ENCODE results near the gene RANBP17.
"Not testable (repeated sequence)": the region's sequence is repeated elsewhere in the genome, so short reads cannot be mapped to it uniquely, and the experiment has no call there.

RANBP17 gene

GRCh38 chr5:171149772-171150171 is 288.0 kb downstream of the RANBP17 start:
- H3K9me3 ChIP-seq (ENCODE audit: control insufficient read depth, insufficient read depth, low read length) = no peaks in the 10 kb centered on the region
- no peaks in the 10 kb centered on the region for H3K36me3 ChIP-seq (ENCODE audit: insufficient read depth, low read length)
- peaks cover 9% of the 10 kb centered on the region; the same call in 1 of the 2 replicates for H3K4me1 ChIP-seq (ENCODE audit: insufficient read depth, low read length)
- H3K9ac ChIP-seq (ENCODE audit: low read depth, low read length) = no peak overlapping the region

GRCh38 chr5:171152382-171152781 is 290.6 kb downstream of the RANBP17 start:
- Histone ChIP-seq H3K36me3 (ENCODE audit: insufficient read depth, low read length) (no peaks in the 10 kb centered on the region), H3K4me1 (ENCODE audit: insufficient read depth, low read length) (peaks cover 9% of the 10 kb centered on the region; the same call in 1 of the 2 replicates), H3K9ac (ENCODE audit: low read depth, low read length) (no peak overlapping the region), H3K9me3 (ENCODE audit: control insufficient read depth, insufficient read depth, low read length) (no peaks in the 10 kb centered on the region)

GRCh38 chr5:171155621-171156020 is 293.8 kb downstream of the RANBP17 start:
- Histone ChIP-seq H3K36me3 (ENCODE audit: insufficient read depth, low read length) (no peaks in the 10 kb centered on the region), H3K9ac (ENCODE audit: low read depth, low read length) (no peak overlapping the region), H3K4me1 (ENCODE audit: insufficient read depth, low read length) (peaks cover 7% of the 10 kb centered on the region; the same call in 1 of the 2 replicates), H3K9me3 (ENCODE audit: control insufficient read depth, insufficient read depth, low read length) (no peaks in the 10 kb centered on the region)

GRCh38 chr5:171157276-171157675 is 295.5 kb downstream of the RANBP17 start:
- no peaks in the 10 kb centered on the region for H3K36me3 ChIP-seq (ENCODE audit: insufficient read depth, low read length)
- H3K4me1 ChIP-seq (ENCODE audit: insufficient read depth, low read length) = peaks cover 2% of the 10 kb centered on the region
- H3K9me3 ChIP-seq (ENCODE audit: control insufficient read depth, insufficient read depth, low read length) = no peaks in the 10 kb centered on the region
- H3K9ac ChIP-seq (ENCODE audit: low read depth, low read length) = no peak overlapping the region

- Histone ChIP-seq H3K9me3 (ENCODE audit: control insufficient read depth, insufficient read depth, low read length) (no peaks in the 10 kb centered on the region), H3K9ac (ENCODE audit: low read depth, low read length) (no peak overlapping the region), H3K36me3 (ENCODE audit: insufficient read depth, low read length) (no peaks in the 10 kb centered on the region), H3K4me1 (ENCODE audit: insufficient read depth, low read length) (peaks cover 6% of the 10 kb centered on the region)
Observed at GRCh38 chr5:171157775-171158174, 296.0 kb downstream of the RANBP17 start.

- no peaks in the 10 kb centered on the region for H3K36me3 ChIP-seq (ENCODE audit: insufficient read depth, low read length)
- no peaks in the 10 kb centered on the region for H3K9me3 ChIP-seq (ENCODE audit: control insufficient read depth, insufficient read depth, low read length)
- peaks cover 10% of the 10 kb centered on the region for H3K4me1 ChIP-seq (ENCODE audit: insufficient read depth, low read length)
- no peak overlapping the region for H3K9ac ChIP-seq (ENCODE audit: low read depth, low read length)
Observed at GRCh38 chr5:171158581-171158980, 296.8 kb downstream of the RANBP17 start.

- H3K9me3 ChIP-seq (ENCODE audit: control insufficient read depth, insufficient read depth, low read length) = no peaks in the 10 kb centered on the region
- H3K9ac ChIP-seq (ENCODE audit: low read depth, low read length) = no peak overlapping the region
- H3K36me3 ChIP-seq (ENCODE audit: insufficient read depth, low read length) = no peaks in the 10 kb centered on the region
- peaks cover 10% of the 10 kb centered on the region for H3K4me1 ChIP-seq (ENCODE audit: insufficient read depth, low read length)
Observed at GRCh38 chr5:171162165-171162564, 300.3 kb downstream of the RANBP17 start.

- Histone ChIP-seq H3K9ac (ENCODE audit: low read depth, low read length) (no peak overlapping the region), H3K9me3 (ENCODE audit: control insufficient read depth, insufficient read depth, low read length) (no peaks in the 10 kb centered on the region), H3K4me1 (ENCODE audit: insufficient read depth, low read length) (peaks cover 10% of the 10 kb centered on the region), H3K36me3 (ENCODE audit: insufficient read depth, low read length) (no peaks in the 10 kb centered on the region)
Observed at GRCh38 chr5:171162596-171162995, 300.8 kb downstream of the RANBP17 start.

- Histone ChIP-seq H3K9ac (ENCODE audit: low read depth, low read length) (no peak overlapping the region), H3K9me3 (ENCODE audit: control insufficient read depth, insufficient read depth, low read length) (no peaks in the 10 kb centered on the region), H3K4me1 (ENCODE audit: insufficient read depth, low read length) (peaks cover 10% of the 10 kb centered on the region), H3K36me3 (ENCODE audit: insufficient read depth, low read length) (no peaks in the 10 kb centered on the region)
Observed at GRCh38 chr5:171166766-171167165, 304.9 kb downstream of the RANBP17 start.

- H3K36me3 ChIP-seq (ENCODE audit: insufficient read depth, low read length) = no peaks in the 10 kb centered on the region
- H3K9ac ChIP-seq (ENCODE audit: low read depth, low read length) = no peak overlapping the region
- H3K4me1 ChIP-seq (ENCODE audit: insufficient read depth, low read length) = peaks cover under 1% of the 10 kb centered on the region; the same call in 1 of the 2 replicates
- H3K9me3 ChIP-seq (ENCODE audit: control insufficient read depth, insufficient read depth, low read length) = no peaks in the 10 kb centered on the region
Observed at GRCh38 chr5:171168171-171168570, 306.4 kb downstream of the RANBP17 start.

- H3K9me3 ChIP-seq (ENCODE audit: control insufficient read depth, insufficient read depth, low read length); H3K9ac ChIP-seq (ENCODE audit: low read depth, low read length); H3K4me1 ChIP-seq (ENCODE audit: insufficient read depth, low read length); H3K36me3 ChIP-seq (ENCODE audit: insufficient read depth, low read length): not testable (repeated sequence)
Observed at GRCh38 chr5:171174960-171175359, 313.1 kb downstream of the RANBP17 start.

GRCh38 chr5:171175746-171176145 is 313.9 kb downstream of the RANBP17 start:
- Histone ChIP-seq H3K36me3 (ENCODE audit: insufficient read depth, low read length) (no peaks in the 10 kb centered on the region), H3K9me3 (ENCODE audit: control insufficient read depth, insufficient read depth, low read length) (no peaks in the 10 kb centered on the region), H3K9ac (ENCODE audit: low read depth, low read length) (no peak overlapping the region), H3K4me1 (ENCODE audit: insufficient read depth, low read length) (no peaks in the 10 kb centered on the region)

GRCh38 chr5:171178190-171178589 is 316.4 kb downstream of the RANBP17 start:
- H3K9me3 ChIP-seq (ENCODE audit: control insufficient read depth, insufficient read depth, low read length); H3K9ac ChIP-seq (ENCODE audit: low read depth, low read length); H3K4me1 ChIP-seq (ENCODE audit: insufficient read depth, low read length); H3K36me3 ChIP-seq (ENCODE audit: insufficient read depth, low read length): not testable (repeated sequence)

GRCh38 chr5:171188016-171188415 is 326.2 kb downstream of the RANBP17 start:
- H3K9ac ChIP-seq (ENCODE audit: low read depth, low read length) = no peak overlapping the region
- no peaks in the 10 kb centered on the region for H3K9me3 ChIP-seq (ENCODE audit: control insufficient read depth, insufficient read depth, low read length)
- H3K4me1 ChIP-seq (ENCODE audit: insufficient read depth, low read length) = no peaks in the 10 kb centered on the region
- no peaks in the 10 kb centered on the region; the same call in 1 of the 2 replicates for H3K36me3 ChIP-seq (ENCODE audit: insufficient read depth, low read length)

GRCh38 chr5:171189442-171189841 is 327.6 kb downstream of the RANBP17 start:
- Histone ChIP-seq H3K4me1 (ENCODE audit: insufficient read depth, low read length) (no peaks in the 10 kb centered on the region), H3K9me3 (ENCODE audit: control insufficient read depth, insufficient read depth, low read length) (no peaks in the 10 kb centered on the region), H3K36me3 (ENCODE audit: insufficient read depth, low read length) (no peaks in the 10 kb centered on the region), H3K9ac (ENCODE audit: low read depth, low read length) (no peak overlapping the region)

GRCh38 chr5:171192111-171192510 is 330.3 kb downstream of the RANBP17 start:
- no peaks in the 10 kb centered on the region for H3K36me3 ChIP-seq (ENCODE audit: insufficient read depth, low read length)
- no peaks in the 10 kb centered on the region for H3K4me1 ChIP-seq (ENCODE audit: insufficient read depth, low read length)
- no peaks in the 10 kb centered on the region for H3K9me3 ChIP-seq (ENCODE audit: control insufficient read depth, insufficient read depth, low read length)
- no peak overlapping the region for H3K9ac ChIP-seq (ENCODE audit: low read depth, low read length)
